Right atrium auricular region (tissue), 2 donors: ENCODE measurements around the gene AP3S1. TPM values are rescaled to one million over a fixed set of nuclear protein-coding genes. Genes with fewer than 3 reads are reported as not detected.
"Not testable (repeated sequence)": the region's sequence is repeated elsewhere in the genome, so short reads cannot be mapped to it uniquely, and the experiment has no call there.

Experiments
- DNase-seq: peaks from one replicate; pipeline ENCODE4 v3.0.0-alpha.2; 2019; ENCODE audit warnings: low spot score
- H3K27ac ChIP-seq, 2 donors: fragments of 200-600 bp; sonication (generic); 1 replicate in 1 of 2; 2 replicates in 1 of 2; pipeline ENCODE4 v1.5.1; 2016 to 2019
- H3K27me3 ChIP-seq, 2 donors: fragments of 200-600 bp; sonication (generic); one replicate each; pipeline versions ENCODE4 v1.5.1 to v1.6.0; 2017 to 2019
- H3K36me3 ChIP-seq: fragments of 200-600 bp; sonication (generic); one replicate; pipeline ENCODE4 v1.5.1; 2016
- H3K4me1 ChIP-seq, 2 donors: fragments of 200-600 bp; sonication (generic); one replicate each; pipeline versions ENCODE4 v1.5.1 to v1.6.0; 2017 to 2019
- H3K4me3 ChIP-seq, 2 donors: fragments of 200-600 bp; sonication (generic); 1 replicate in 1 of 2; 2 replicates in 1 of 2; pipeline ENCODE4 v1.5.1; 2017 to 2019; ENCODE audit warnings: mild to moderate bottlenecking in 1 of 2, moderate library complexity in 1 of 2
- H3K9me3 ChIP-seq, 2 donors: fragments of 200-600 bp; sonication (generic); one replicate each; pipeline ENCODE4 v1.5.1; 2019
- CTCF ChIP-seq, 2 donors: fragments of 200-600 bp; sonication (generic); IDR thresholded peaks; one replicate each; pipeline ENCODE4 v1.5.1; 2019; ENCODE audit warnings: antibody characterized with exemption in 2 of 2
- total RNA-seq, 2 donors: library from RNA; depleted of rRNA; stranded (reverse); fragments of >200 nt; gene quantifications; one replicate each; pipeline ENCODE4 v1.1.0, GENCODE V29; 2016

The AP3S1 gene
- total RNA-seq, 2 donors from 2014 or later = 50.1 to 63.4 TPM

GRCh38 chr5:115920171-115920725, 78.5 kb downstream of the AP3S1 start:
- Histone ChIP-seq H3K27ac (no peak overlapping the region), H3K4me3 (no peak overlapping the region), H3K36me3 (peaks cover 3% of the 10 kb centered on the region), H3K27me3 (no peaks in the 10 kb centered on the region), H3K4me1 (no peaks in the 10 kb centered on the region), H3K9me3 (no peaks in the 10 kb centered on the region)
- no peak for TF ChIP-seq CTCF (IDR thresholded peaks at IDR 0.05)
- DNase-seq = no peak

- not testable (repeated sequence) for DNase-seq, H3K4me3 ChIP-seq, H3K27ac ChIP-seq, H3K4me1 ChIP-seq, H3K9me3 ChIP-seq, H3K27me3 ChIP-seq, H3K36me3 ChIP-seq
Observed at GRCh38 chr5:115928578-115929407, 87.1 kb downstream of the AP3S1 start.

DNA sequence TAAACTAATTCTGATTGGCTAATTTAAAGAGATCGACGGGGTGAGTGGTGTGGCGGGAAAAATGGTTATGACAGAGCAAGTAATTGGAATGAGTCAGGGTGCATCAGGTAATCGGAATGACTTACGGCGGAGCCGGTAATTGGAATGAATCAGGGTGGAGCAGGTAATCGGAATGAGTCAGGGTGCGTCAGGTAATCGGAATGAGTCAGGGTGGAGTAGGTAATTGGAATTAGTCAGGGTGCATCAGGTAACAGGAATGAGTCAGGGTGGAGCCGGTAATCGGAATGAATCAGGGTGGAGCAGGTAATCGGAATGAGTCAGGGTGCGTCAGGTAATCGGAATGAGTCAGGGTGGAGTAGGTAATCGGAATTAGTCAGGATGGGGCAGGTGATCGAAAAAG, 88.4 kb downstream of the AP3S1 start:
- DNase-seq, H3K4me1 ChIP-seq, H3K9me3 ChIP-seq, H3K27ac ChIP-seq, H3K4me3 ChIP-seq, H3K36me3 ChIP-seq, H3K27me3 ChIP-seq: not testable (repeated sequence)

- Histone ChIP-seq H3K27ac (no peak overlapping the region), H3K9me3 (no peaks in the 10 kb centered on the region), H3K4me3 (no peak overlapping the region), H3K36me3 (no peaks in the 10 kb centered on the region), H3K4me1 (no peaks in the 10 kb centered on the region), H3K27me3 (no peaks in the 10 kb centered on the region)
- TF ChIP-seq CTCF (IDR thresholded peaks at IDR 0.05) = no peak
- DNase-seq = no peak
Observed at GRCh38 chr5:115930630-115931337, 89.0 kb downstream of the AP3S1 start.

DNA sequence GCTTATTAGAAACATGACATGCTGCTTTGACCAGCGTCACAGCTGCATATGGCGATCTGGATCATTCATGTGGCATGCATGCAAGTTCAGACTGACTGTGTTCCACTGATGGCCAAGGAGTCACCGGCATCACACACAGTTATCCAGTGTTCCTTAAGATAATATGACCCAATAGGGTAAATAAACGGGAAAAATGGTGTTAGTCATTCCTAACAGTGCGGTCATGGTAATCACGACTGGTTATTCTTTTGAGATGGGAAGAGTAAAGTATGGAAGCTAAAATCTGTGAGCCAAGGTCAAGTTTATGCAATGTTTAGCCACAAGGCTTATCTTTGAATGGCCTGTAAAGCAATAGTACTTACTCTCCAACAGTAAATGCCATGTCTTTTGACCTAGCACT, 91.3 kb downstream of the AP3S1 start:
- DNase-seq = no peak
- Histone ChIP-seq H3K4me3 (no peak overlapping the region), H3K4me1 (no peaks in the 10 kb centered on the region), H3K36me3 (no peaks in the 10 kb centered on the region), H3K27me3 (no peaks in the 10 kb centered on the region), H3K27ac (no peak overlapping the region), H3K9me3 (no peaks in the 10 kb centered on the region)
- no peak for TF ChIP-seq CTCF (IDR thresholded peaks at IDR 0.05)

GRCh38 chr5:115934388-115934974, 92.7 kb downstream of the AP3S1 start:
- H3K27ac ChIP-seq = no peak overlapping the region
- no peaks in the 10 kb centered on the region for H3K9me3 ChIP-seq
- H3K36me3 ChIP-seq = no peaks in the 10 kb centered on the region
- TF ChIP-seq CTCF (IDR thresholded peaks at IDR 0.05) = no peak
- DNase-seq = no peak
- no peak overlapping the region for H3K4me3 ChIP-seq
- no peaks in the 10 kb centered on the region for H3K4me1 ChIP-seq
- H3K27me3 ChIP-seq = no peaks in the 10 kb centered on the region
